GM19043 (cell line): Measurements from ENCODE around the gene TNRC6B.
"Not testable (repeated sequence)": the region's sequence is repeated elsewhere in the genome, so short reads cannot be mapped to it uniquely, and the experiment has no call there.

Experiments
- ATAC-seq: cut with Tn5 transposase; IDR thresholded peaks from one replicate; pipeline ENCODE4 v1.9.1; 2021; ENCODE audit warnings: low read depth; ENCODE audit not compliant: unreplicated experiment

TNRC6B gene

DNA sequence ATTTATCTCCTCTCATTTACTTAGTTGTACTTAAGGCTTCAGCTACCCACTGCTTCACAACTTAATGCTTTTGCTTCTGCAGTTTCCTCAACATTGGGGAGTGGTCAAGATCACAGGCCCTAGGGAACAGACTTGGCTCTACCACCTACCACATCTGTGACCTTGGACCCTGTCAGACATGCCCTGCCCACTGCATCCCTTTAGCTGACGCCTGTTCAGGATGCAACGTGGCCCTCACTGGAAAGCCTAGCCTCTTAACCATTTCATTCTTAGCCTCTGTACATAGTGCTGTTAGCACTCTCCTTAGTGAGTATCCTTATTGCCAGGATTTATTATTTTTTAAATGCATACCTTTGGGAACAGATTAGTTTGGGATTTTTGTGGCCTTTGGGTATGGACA lies 34.4 kb downstream of the TNRC6B start:
- ATAC-seq, result no peak

DNA sequence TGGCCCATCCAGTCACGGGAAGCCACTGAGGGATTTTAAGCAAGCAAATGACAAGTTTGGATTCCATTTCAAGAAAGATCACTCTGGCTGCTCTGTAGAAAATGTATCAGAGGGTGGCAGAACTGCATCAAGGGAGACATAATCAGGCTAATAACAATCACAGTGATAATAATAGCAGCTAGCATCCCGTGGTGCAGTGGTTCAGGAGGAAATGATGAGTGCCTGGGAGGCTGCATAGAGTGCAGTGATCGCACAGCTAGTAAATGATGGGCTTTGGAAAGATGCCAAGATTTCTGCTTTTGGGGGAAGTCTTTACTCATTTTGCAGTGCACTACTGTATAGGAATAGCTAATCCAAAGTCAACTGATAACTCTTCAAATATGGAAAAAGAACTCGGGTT lies 35.8 kb downstream of the TNRC6B start:
- no peak for ATAC-seq

DNA sequence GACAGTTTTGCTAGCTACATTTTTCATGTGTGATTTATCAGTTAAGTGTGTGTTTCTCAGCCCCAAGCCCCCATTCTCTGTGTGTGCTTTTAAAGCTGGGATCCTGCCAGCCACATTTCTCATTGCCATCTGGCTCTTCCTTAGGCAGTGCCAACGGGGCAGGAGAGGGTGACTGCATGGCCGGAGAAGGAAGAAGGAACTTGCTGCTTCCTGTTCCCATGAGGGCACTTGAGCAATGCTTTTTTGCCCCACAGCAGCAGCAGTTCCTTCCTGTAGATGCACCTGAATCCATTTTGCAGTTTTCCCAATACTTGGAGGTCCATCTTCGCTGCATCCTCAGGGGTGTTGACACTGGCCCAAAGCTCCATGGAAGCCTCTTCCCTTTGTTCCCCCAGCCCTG lies 37.5 kb downstream of the TNRC6B start:
- no peak for ATAC-seq

DNA sequence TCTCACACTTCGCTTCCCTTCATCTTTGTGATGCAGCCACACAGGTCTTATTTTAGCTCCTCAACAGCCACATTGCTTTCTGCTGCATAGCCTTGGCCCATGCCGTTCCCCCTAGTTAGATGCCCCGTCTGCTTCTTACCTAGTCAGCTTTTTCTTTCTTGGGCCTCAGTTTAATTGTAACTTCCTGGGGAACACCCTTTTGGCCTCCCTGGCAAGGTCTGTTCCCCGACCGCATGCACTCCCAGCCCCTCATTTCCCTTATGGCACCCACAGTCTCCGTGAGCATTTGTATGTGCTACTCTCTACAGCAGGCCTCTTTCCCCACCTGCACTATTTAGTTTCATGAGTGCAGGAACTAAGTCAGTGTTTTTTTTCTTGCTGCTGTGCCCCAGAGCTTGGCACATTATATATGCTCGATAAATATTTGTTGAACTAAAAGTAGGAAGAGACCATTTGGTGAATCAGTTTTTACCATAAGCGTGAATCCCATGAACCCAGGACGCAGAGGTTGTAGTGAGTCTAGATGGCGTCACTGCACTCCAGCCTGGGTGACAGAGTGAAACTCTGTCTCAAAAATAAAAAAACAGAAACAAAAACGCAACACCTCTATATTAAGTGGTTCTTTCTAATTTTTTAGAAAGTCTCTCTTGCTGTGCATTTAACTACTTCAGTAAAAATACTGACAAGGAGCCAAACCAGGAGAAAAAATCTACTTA lies 38.5 kb downstream of the TNRC6B start:
- no peak for ATAC-seq

DNA sequence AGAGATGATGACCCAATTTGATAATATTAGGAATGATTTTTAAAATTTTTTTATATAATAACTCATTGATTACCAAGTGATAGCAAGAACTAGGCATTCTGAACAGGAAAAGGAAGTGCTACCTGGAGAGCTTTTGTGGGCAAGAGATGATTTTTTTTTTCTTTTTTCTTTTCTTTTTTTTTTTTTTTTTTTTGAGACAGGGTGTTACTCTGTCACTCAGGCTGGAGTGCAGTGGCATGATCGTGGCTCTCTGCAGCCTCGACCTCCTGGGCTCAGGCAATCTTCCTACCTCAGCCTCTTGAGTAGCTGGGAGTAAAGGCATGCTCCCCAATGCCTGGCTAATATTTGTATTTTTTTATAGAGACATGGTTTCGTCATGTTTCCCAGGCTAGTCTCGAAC lies 40.4 kb downstream of the TNRC6B start:
- ATAC-seq, result no peak

DNA sequence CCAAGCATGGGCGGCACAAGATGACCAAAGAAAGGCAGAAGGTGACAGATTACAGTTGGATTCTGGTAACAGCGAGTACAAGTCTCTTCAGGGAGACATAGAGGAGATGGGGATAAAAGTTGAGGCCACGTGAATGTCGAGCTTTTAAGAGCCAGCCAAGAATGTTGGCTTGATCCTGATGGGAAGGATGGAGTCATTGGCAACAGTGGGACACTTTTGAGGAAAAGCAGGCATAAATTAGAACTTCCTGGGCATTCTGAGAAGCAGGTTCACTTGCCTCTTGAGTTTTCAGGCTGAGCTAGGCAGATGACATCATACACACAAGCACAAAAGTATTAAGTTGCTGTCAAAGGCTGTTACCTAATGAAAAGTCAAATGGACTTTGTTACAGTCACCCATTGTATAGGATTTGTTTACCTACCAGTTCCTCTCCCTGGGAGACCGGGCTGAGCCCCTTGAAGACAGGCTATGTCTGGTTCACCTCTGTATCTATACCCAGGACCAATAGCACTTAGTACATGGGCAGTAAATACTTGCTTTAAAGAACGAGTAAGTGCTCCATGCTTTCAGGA lies 41.1 kb downstream of the TNRC6B start:
- no peak for ATAC-seq

DNA sequence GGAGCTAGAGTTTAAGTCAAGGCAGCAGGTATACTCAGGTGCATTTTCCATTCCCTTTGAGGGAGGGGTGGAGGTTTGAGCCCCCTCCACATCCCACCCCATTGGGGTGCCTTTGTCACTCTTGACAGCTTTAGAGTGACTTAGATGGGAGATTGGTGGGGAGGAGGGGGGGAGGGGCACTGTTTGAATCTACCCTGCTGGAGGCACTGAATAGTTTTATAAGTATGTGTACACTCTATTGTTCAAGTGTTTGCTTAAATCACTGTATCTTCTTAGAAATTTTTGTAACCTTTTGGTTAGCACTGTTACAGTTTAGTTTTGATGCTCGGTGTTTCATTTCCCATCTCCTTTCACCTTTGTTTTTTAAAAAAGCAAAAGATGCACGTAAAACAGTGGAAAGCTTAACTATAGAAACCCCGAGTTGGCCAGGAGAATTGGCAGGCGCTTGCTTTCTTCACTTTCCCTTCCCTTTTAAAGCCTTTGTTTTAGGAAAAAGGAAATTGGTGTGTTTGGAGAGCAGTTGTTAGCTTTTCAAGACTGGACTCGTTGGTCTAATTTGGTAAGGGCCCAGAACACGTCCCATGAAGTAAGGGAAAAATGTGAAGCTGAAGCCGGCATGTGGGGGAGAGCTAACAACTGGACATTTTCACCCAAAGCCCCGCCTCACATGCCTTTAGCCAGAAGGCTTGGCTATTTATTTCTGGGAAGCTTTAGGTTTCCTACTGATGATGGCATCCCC lies 42.8 kb downstream of the TNRC6B start:
- no peak for ATAC-seq

DNA sequence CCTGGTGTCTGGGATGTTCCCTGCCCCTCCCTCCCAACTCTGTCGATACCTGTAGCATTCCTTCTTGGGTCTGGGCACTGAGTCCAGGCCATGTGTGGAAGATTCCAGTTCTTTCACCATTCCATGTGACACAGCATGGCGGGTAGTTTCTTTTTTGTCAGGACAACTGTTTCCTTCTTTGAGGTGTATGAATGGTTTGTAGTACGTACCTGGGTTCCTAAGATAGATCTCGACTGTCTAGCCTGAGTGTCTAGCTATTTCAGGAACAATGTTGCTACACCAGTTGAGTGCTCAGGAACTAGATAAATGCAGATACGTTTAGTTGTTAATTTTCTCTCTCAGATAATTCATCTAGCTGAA lies 43.3 kb downstream of the TNRC6B start:
- ATAC-seq, result no peak

DNA sequence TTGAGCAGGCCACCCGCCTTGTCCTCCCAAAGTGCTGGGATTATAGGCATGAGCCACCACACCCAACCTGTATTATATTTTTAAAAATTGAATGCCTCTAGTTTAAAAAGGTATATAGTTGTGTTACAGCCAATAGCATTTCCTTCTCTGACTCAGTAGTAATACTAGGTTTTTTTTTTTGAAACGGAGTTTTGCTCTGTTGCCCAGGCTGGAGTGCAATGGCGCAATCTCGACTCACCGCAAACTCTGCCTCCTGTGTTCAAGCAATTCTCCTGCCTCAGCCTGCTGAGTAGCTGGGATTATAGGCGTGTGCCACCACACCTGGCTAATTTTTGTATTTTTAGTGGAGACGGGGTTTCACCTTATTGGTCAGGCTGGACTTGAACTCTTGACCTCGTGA lies 45.3 kb downstream of the TNRC6B start:
- not testable (repeated sequence) for ATAC-seq

DNA sequence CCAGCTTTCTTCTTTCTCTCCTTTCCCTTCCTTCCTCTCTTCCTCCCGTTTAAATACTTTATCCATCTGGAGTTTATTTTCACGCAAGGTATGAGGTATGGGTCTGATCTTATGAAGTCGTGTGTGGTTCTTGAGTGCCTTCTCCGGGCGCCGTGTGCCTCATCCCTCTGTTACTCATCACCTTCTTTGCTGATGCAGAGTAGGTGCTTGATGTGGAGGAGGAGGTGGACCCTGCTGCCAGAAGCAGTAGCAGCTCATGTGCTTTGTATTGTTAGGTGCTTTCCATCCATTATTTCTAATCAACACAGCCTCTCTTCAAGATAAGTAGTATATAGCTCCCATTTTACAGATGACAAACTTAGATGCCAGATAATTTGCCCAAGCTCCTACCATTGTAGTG lies 47.0 kb downstream of the TNRC6B start:
- no peak for ATAC-seq

DNA sequence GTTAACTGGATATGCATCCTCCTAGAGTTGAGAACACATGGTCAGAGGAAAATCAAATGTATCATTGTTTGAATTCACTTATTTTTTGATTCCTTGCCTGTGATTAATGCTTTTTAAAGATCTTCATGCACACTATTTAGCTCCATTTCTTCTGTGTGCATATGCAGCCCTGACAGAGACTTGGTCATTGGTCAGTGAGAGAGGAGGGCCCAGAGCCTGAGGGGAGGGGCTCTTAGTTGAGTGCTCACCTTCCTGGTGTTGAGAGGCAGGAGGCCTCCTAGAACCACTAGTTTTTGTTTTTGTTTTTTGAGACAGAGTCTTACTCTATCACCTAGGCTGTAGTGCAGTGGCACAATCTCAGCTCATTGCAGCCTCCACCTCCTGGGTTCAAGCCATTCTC lies 48.9 kb downstream of the TNRC6B start:
- no peak for ATAC-seq

DNA sequence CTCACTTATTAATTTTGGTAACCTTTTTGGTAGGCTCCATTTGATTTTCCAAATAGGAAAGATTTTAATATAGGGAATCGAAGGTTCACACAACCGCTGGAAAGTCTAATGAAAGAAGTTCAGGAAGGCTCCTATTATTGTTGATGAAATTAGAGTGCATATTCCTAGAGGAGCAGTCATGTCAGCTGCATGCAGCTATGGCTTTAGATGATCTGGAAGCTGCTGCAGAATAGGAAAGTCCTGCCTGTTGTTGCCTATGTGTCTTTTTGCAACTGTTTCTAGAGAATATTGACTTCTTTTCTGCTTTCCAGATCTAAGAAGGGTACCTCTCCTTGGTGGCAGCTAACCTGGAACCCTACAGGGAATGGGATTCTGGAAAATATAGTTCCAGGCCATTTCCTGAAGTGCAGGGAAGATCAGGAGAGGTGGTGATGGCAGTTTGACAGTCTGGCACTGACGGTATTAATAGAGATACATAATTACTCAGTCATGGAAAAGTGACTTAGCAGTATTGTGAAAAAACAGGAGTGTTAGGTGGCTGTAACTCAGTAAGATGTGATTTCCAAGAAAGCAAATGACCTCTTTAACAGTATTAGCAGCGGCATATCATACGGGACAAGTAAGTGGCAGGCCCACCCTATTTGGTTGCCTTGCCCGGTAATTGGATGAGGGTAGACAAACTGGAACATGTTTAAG lies 54.0 kb downstream of the TNRC6B start:
- no peak for ATAC-seq

DNA sequence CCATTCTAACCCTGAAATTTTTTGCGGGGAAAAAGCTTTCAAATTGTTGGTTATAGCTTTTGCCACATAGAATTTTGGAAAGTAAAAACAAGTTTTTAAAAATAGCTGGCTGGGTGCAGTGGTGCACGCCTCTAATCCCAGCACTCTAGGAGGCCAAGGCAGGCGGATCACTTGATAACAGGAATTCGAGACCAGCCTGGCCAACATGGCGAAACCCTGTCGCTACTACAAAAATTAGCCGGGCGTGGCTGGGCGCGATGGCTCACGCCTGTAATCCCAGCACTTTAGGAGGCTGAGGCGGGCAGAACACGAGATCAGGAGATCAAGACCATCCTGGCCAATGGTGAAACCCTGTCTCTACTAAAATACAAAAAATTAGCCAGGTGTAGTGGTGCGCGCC lies 54.9 kb downstream of the TNRC6B start:
- ATAC-seq, result no peak

DNA sequence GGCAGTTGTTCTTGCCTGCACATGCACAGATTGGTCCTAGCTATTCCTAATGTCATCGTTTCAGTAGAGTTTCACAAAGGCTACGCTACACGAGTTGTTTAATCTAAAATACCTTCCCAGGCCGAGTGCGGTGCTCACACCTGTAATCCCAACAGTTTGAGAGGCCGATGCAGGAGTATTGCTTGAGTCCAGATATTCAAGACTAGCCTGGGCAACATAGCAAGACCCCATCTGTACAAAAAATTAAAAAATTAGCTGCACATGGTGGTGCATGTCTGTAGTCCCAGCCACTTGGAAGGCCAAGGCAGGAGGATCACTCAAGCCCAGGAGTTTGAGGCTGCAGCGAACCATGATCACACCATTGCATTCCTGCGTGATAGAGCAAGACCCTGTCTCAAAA lies 56.2 kb downstream of the TNRC6B start:
- no peak for ATAC-seq

DNA sequence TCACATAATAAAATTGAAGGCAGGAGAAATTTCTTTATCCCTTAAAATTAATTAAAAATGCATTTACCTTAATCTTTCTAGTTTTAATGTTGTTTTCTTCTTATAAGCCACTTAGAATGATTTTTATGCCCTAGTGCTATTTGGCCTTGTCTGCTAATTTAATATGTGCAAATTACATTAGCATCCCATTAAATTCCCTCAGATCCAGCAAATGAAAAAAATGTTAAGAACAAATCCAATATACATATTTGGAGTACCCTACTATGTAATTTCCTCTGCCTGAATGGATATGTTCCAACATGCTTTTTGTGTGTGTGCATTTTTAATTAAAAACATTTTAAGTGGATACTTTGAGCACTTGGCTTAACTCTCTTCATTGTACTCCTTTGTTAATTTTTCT lies 56.9 kb downstream of the TNRC6B start:
- no peak for ATAC-seq

DNA sequence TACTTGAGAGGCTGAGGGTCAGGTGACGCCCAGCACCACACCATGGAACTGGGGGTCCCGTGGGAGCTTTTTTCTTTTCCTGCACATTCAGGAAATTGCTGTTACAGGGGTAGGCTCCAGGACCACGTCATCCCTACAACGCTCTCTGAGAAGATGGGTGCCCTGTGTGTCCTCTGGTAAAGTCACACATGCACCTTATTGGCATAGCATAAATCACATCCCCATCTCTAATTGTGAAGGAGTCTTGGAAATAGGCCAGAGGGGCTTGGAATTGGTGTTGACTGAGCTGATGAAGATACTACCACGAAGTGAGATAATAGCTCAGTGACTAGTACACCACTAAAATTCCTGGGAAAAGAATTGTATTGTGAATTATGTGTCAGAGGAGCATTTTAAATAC lies 57.6 kb downstream of the TNRC6B start:
- ATAC-seq, result no peak

DNA sequence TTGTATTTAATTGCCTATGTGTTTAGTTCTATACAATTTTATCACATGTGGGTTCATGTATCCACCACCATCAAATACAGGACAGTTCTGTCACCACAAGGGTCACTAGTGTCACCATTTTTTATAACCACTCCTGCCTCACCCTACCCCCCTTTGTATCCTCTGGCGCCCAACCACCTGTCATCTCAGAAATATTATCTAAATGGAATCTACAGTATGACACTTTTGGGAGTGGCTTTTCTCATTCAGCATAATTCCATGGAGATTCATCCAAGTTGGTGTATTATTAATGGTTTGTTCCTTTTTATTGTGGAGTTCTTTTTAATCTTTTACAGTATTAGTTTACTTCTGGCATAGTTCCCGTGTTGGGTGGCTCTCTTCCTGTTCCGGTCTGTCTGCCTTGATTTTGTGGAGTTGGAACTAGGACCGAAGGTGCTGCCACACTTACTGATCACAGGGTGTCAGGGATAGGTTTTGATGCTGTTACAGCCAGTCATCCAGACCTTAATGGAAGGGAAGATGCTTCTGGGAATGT lies 58.5 kb downstream of the TNRC6B start:
- no peak for ATAC-seq

DNA sequence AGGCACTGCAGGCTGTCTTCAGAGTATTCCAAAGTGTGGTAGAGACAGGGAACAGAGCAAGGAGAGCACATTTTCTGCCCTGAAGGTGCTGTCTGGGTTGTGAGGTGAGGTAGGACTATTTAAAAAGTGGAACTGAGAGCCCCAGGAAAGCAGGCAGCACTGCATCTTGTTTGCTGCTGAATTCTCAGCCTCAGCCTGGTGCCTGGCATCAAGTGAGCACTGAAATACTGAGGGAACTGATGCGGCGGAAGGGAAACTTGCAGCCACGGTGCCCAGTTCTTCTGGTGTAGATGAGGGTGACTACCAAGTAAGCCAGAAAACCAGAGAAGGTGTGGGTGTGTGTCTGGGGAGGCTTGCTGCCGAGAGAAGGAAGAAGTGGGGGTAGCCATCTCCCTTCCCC lies 59.5 kb downstream of the TNRC6B start:
- no peak for ATAC-seq

DNA sequence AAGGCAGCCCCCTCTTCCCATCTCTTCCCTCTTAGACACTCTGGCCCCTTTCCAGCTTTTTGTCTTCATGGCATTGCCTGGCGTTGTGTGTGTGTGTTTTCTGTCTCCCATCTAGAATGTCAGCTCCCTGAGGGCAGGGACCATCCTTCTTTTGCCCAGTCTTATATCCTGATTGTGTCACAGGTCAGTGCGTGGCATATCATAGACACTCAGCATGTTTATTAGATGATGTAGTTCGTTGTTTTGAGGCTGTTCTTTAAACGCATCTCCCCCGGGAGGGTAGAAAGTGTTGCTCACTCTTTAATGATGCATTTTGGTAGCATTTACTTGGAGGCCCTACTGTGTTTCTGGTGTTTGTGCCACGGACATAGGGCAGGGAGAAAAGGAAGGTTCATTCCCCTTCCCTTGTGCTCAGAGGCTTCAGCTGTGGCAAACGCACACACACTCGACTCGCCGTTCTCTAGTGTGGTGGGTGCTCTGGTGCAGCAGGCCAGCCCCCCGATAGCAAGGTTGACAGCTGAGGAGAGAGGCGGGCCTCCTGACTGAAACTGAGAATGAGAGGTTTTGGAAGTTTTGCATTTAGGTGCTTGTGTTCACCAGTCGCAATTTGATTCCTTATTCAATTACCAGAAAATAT lies 60.2 kb downstream of the TNRC6B start:
- no peak for ATAC-seq

DNA sequence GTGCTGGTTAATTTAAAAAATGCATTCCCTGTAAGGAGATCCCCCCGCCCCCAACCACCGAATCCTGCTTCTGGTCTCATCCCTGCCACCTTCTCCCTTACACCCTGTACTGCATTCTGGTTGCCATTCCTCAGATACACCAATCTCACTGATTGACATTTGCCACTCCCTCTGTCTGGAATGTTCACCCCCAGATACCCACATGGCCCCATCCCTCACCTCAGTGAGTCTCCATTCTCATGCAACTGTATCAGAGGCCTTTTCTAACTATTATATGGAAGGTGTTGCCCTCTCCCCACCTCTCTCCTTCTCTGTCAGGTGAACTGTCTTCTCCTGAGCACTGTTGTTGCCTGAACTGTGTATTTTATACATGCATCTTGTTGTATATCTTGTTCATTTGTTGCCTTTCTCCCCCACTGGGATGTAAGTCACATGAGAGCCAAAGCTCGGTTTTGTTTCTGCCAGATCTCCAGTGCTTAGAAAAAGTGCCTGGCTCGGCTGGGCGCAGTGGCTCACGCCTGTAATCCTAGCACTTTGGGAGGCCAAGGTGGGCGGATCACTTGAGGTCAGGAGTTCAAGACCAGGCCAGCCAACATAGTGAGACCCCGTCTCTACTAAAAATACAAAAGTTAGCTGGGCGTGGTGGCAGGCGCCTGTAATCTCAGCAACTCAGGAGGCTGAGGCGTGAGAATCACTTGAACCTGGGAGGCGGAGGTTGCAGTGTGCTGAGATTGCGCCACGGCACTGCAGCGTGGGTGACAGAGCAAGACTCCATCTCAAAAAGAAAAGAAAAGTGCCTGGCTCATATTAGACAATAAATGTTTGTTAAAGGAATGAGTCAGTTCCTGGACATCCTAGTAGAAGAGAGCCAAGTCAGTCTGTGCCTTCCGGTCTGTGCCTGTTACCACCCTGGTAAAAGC lies 61.0 kb downstream of the TNRC6B start:
- ATAC-seq, result no peak
